ENCODE measurements around the gene XPC. TPM values are rescaled to one million over a fixed set of nuclear protein-coding genes. Genes with fewer than 3 reads are reported as not detected.
A peak's percentile ranks its signal among the peaks of the same experiment; 100 is the strongest.

Gene XPC
- total and polyA plus RNA-seq, 4 donors: 12.7 to 26.7 (median 14.2) TPM

DNA sequence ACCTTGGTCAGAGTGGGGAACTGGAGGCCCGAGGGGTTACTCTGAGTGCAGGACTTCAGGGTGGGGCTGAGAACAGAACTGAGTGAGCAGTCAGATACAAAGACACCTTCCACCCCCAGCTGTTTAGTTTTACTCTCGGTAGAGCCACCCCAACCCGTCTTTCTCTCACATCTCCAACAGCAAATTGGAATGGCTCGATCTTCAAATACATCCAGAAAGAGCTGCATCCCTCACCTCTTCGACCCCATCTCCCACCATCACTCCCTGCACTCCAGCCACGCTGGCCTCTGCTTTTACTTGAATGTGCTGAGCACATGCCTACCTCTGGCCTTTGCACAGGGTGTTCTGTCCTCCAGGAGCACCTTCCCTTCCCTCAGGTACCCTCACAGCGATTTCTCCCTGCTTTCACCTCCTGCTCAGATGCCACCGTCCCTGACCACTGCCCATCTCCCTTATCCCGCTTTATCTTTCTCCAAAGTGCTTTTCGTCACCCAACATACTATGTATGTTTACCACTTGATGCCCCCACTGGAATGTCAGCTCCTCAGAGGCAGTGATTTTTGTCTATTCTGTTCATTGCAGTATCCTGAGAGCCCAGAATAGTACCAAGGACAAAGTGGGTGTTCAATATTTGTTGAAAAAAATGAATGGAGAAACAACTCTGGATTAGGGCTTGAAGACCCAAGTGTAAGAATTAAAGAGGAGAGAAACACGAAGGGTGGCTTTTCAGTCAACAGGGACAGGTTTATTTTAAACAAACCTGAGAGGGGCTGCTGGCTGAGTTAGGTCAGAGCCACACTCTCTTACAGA is 58.1 kb downstream of the XPC start:
- 96% methylated on average over 11 of the region's 11 CpGs for WGBS
- Histone ChIP-seq H3K27me3 (ENCODE audit: control insufficient read depth in 4 of 4, insufficient read depth in 4 of 4, low read length in 3 of 4) (no peaks in the 10 kb centered on the region), H3K4me1 (ENCODE audit: control insufficient read depth in 4 of 4, insufficient read depth in 4 of 4, low read length in 3 of 4) (peaks cover 22 to 56% (median 37%) of the 10 kb centered on the region in 4 donors), H3K4me3 (ENCODE audit: low read depth in 1 of 3, low read length in 3 of 3) (no peak overlapping the region), H3K27ac (ENCODE audit: low read depth in 1 of 2, low read length in 2 of 2) (no peak overlapping the region), H3K9me3 (ENCODE audit: control insufficient read depth in 4 of 4, low read length in 3 of 4) (no peaks in the 10 kb centered on the region), H3K36me3 (ENCODE audit: control insufficient read depth in 4 of 4, insufficient read depth in 3 of 4, low read depth in 1 of 4, low read length in 3 of 4) (peaks cover 2 to 10% (median 8%) of the 10 kb centered on the region in 4 donors), H3K9ac (ENCODE audit: low read depth in 1 of 2, low read length in 2 of 2) (no peak overlapping the region)
- peak; percentile 20 for DNase-seq (ENCODE audit: low spot score)
- no peak for TF ChIP-seq JUND (IDR thresholded peaks at IDR 0.05)
- TF ChIP-seq, protein P1, sequence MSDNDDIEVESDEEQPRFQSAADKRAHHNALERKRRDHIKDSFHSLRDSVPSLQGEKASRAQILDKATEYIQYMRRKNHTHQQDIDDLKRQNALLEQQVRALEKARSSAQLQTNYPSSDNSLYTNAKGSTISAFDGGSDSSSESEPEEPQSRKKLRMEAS (IDR thresholded peaks at IDR 0.05): no peak
- no peak for TF ChIP-seq FOXA1 (IDR thresholded peaks at IDR 0.05)
- TF ChIP-seq GABPA (IDR thresholded peaks at IDR 0.05 in 1 of 2, conservative IDR thresholded peaks at IDR 0.05 in 1 of 2): no peak
- no peak for TF ChIP-seq RXRA (IDR thresholded peaks at IDR 0.05)
- TF ChIP-seq, protein P2, sequence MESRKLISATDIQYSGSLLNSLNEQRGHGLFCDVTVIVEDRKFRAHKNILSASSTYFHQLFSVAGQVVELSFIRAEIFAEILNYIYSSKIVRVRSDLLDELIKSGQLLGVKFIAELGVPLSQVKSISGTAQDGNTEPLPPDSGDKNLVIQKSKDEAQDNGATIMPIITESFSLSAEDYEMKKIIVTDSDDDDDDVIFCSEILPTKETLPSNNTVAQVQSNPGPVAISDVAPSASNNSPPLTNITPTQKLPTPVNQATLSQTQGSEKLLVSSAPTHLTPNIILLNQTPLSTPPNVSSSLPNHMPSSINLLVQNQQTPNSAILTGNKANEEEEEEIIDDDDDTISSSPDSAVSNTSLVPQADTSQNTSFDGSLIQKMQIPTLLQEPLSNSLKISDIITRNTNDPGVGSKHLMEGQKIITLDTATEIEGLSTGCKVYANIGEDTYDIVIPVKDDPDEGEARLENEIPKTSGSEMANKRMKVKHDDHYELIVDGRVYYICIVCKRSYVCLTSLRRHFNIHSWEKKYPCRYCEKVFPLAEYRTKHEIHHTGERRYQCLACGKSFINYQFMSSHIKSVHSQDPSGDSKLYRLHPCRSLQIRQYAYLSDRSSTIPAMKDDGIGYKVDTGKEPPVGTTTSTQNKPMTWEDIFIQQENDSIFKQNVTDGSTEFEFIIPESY (IDR thresholded peaks at IDR 0.05): no peak
- no peak for TF ChIP-seq EGR1 (IDR thresholded peaks at IDR 0.05; ENCODE audit: low read depth in 2 of 2)
- TF ChIP-seq HNF4A (conservative IDR thresholded peaks at IDR 0.05): no peak

DNA sequence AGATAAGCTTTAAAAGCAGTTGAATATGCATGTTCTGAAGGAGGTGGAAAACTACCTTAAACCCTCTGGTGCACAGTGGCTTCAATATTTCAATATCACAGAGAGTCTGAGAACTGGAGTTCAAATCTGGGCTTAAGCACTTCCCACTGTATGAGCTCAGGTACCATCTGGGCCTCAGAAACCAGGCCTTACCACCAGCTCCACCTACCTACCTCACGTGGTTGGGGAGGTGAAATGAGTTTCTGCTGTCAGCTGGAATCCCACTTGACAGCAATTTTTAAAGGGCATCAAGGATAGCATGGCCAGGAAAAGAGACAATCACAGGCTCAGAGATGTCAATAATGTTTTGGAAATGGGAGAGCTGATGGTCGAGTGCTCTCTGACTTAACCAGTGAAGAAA is 58.8 kb downstream of the XPC start:
- DNase-seq (ENCODE audit: low spot score): peak; percentile 27
- TF ChIP-seq FOXA1 (IDR thresholded peaks at IDR 0.05) (no peak), RAD21 (IDR thresholded peaks at IDR 0.05) (no peak), HNF4G (IDR thresholded peaks at IDR 0.05) (no peak), EGR1 (IDR thresholded peaks at IDR 0.05; ENCODE audit: low read depth in 2 of 2) (no peak), GABPA (IDR thresholded peaks at IDR 0.05 in 1 of 2, conservative IDR thresholded peaks at IDR 0.05 in 1 of 2) (no peak), NR2F2 (IDR thresholded peaks at IDR 0.05) (no peak), HNF4A (conservative IDR thresholded peaks at IDR 0.05) (no peak), SP1 (IDR thresholded peaks at IDR 0.05) (no peak), YY1 (IDR thresholded peaks at IDR 0.05) (no peak), JUND (IDR thresholded peaks at IDR 0.05) (no peak), TAF1 (conservative IDR thresholded peaks at IDR 0.05) (no peak), RXRA (IDR thresholded peaks at IDR 0.05) (no peak), FOXA2 (IDR thresholded peaks at IDR 0.05) (no peak)
- TF ChIP-seq, protein P3, sequence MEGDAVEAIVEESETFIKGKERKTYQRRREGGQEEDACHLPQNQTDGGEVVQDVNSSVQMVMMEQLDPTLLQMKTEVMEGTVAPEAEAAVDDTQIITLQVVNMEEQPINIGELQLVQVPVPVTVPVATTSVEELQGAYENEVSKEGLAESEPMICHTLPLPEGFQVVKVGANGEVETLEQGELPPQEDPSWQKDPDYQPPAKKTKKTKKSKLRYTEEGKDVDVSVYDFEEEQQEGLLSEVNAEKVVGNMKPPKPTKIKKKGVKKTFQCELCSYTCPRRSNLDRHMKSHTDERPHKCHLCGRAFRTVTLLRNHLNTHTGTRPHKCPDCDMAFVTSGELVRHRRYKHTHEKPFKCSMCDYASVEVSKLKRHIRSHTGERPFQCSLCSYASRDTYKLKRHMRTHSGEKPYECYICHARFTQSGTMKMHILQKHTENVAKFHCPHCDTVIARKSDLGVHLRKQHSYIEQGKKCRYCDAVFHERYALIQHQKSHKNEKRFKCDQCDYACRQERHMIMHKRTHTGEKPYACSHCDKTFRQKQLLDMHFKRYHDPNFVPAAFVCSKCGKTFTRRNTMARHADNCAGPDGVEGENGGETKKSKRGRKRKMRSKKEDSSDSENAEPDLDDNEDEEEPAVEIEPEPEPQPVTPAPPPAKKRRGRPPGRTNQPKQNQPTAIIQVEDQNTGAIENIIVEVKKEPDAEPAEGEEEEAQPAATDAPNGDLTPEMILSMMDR (IDR thresholded peaks at IDR 0.05; ENCODE audit: low read depth, low read length, missing input control): no peak
- TF ChIP-seq, protein P4, sequence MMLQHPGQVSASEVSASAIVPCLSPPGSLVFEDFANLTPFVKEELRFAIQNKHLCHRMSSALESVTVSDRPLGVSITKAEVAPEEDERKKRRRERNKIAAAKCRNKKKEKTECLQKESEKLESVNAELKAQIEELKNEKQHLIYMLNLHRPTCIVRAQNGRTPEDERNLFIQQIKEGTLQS (IDR thresholded peaks at IDR 0.05): no peak
- TF ChIP-seq, protein P2 (IDR thresholded peaks at IDR 0.05): no peak
- TF ChIP-seq, protein P5, sequence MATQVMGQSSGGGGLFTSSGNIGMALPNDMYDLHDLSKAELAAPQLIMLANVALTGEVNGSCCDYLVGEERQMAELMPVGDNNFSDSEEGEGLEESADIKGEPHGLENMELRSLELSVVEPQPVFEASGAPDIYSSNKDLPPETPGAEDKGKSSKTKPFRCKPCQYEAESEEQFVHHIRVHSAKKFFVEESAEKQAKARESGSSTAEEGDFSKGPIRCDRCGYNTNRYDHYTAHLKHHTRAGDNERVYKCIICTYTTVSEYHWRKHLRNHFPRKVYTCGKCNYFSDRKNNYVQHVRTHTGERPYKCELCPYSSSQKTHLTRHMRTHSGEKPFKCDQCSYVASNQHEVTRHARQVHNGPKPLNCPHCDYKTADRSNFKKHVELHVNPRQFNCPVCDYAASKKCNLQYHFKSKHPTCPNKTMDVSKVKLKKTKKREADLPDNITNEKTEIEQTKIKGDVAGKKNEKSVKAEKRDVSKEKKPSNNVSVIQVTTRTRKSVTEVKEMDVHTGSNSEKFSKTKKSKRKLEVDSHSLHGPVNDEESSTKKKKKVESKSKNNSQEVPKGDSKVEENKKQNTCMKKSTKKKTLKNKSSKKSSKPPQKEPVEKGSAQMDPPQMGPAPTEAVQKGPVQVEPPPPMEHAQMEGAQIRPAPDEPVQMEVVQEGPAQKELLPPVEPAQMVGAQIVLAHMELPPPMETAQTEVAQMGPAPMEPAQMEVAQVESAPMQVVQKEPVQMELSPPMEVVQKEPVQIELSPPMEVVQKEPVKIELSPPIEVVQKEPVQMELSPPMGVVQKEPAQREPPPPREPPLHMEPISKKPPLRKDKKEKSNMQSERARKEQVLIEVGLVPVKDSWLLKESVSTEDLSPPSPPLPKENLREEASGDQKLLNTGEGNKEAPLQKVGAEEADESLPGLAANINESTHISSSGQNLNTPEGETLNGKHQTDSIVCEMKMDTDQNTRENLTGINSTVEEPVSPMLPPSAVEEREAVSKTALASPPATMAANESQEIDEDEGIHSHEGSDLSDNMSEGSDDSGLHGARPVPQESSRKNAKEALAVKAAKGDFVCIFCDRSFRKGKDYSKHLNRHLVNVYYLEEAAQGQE (IDR thresholded peaks at IDR 0.05): no peak
- TF ChIP-seq, protein P1 (IDR thresholded peaks at IDR 0.05): no peak
- Histone ChIP-seq H3K36me3 (ENCODE audit: control insufficient read depth in 4 of 4, insufficient read depth in 3 of 4, low read depth in 1 of 4, low read length in 3 of 4) (peaks cover 2 to 14% (median 11%) of the 10 kb centered on the region in 4 donors), H3K27ac (ENCODE audit: low read depth in 1 of 2, low read length in 2 of 2) (peak overlapping the region; percentile 37 to 39), H3K27me3 (ENCODE audit: control insufficient read depth in 4 of 4, insufficient read depth in 4 of 4, low read length in 3 of 4) (no peaks in the 10 kb centered on the region), H3K4me1 (ENCODE audit: control insufficient read depth in 4 of 4, insufficient read depth in 4 of 4, low read length in 3 of 4) (peaks cover 22 to 60% (median 42%) of the 10 kb centered on the region in 4 donors), H3K9me3 (ENCODE audit: control insufficient read depth in 4 of 4, low read length in 3 of 4) (no peaks in the 10 kb centered on the region), H3K9ac (ENCODE audit: low read depth in 1 of 2, low read length in 2 of 2) (no peak overlapping the region), H3K4me3 (ENCODE audit: low read depth in 1 of 3, low read length in 3 of 3) (no peak overlapping the region)
- WGBS: 86% methylated on average over 2 of the region's 2 CpGs
